T-helper 22 cell (primary cell): ENCODE results near the gene NTM.
"Not testable (repeated sequence)": the region's sequence is repeated elsewhere in the genome, so short reads cannot be mapped to it uniquely, and the experiment has no call there.

ENCODE experiments used
- DNase-seq: peaks from one replicate; pipeline ENCODE4 v3.0.0-alpha.2; 2020; ENCODE audit warnings: low read depth

NTM gene

DNA sequence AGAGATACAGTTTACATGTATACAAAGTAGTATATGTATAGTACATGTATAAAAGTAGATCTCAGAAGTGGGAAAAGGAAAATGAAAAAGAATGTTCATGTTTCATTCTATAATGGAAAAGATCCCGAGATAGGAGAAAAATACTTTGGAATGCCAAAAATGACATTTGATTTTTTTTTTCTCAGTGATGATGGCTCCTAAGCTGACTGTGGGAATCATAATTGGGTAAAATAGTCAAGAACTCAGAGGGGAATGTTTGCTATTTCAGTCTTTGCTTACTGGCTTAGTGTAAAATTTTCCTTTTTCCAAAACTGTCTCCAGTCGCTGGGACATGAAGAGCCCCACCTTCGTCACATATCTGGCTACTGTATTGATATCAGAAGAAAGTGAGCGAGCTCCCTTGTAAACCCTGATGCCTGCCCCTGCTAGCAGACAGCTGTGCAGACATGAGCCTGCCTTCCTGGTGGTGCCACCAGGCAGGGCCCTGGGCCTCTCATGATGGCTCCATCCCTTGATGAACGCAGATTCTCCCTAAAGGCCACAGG is 944.6 kb downstream of the NTM start:
- no peak for DNase-seq

DNA sequence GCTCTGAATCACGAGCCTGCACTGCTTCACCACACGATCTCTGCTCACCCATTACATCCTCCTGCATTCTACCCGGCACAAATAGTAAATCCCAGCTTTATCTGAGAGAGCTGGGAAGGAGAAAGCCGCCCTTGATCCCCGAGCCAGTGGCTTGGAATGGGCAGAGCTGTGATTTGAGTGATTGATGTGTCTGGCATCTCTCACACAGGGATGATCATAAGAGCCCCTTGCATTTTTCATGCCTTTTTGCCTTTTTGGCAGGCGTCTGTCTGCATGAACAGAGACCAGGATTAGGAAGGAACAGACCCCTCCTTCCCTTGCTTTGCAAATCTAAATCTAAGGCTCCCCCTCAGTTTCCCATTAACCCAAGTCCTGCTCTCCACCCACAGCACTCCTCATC is 945.3 kb downstream of the NTM start:
- no peak for DNase-seq

DNA sequence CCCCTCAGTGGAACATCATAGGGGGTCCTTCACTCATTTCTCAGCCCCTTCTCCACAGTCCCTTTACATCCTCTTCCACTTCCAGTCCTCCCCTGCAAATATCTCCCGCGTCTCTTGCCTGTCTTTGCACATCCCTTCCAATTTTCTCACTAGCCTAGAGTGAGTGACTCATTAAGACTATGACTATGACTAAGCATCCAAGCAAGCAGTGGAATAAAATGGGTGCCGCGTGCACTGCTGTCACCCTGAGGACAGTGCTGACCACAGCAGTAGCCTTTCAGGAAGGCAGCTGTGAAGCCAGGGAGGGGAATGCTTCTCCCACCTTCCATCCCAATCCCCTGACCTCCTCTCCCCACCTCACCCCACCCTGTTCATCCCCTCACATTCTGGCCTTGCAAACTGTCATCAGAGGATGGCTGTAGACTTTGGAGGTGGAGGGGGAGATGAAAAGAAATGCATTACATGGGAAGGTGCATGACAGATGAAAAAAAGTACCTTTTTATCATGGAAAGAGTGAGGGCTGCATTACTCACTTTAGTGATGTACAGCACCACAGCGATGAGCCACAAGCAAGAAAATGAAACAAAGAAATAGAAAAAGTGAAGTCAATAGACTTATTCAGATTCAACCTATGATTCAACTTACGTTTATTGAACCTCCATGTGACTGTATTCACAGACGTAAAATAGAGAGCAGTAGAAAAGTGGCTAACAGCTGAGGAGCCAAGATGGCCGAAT is 948.2 kb downstream of the NTM start:
- DNase-seq, result no peak

DNA sequence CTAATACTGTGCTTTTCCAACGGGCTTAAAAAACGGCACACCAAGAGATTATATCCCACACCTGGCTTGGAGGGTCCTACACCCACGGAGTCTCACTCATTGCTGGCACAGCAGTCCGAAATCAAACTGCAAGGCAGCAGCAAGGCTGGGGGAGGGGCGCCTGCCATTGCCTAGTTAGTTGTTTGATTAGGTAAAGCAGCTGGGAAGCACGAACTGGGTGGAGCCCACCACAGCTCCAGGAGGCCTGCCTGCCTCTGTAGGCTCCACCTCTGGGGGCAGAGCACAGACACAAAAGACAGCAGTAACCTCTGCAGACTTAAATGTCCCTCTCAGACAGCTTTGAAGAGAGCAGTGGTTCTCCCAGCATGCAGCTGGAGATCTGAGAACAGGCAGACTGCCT is 949.0 kb downstream of the NTM start:
- DNase-seq, result not testable (repeated sequence)

DNA sequence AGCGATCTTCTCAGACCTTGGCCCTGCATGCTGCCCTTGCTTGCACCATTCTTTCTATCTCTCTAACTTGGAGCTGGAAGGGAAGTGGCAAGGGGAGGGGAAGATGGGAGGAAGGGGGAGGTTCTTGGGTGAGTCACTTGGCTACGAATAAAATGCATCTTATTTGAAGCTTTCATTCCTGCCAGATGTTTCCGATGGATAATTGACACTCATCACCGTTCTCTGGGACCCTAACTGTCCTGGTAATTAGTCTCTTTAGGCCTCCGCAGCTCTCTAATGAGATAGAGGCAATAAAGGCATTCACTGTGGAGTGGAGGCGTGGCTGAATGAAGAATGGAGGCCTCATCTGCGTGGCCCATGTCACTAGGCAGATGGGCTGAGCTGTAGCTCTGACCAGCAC is 960.1 kb downstream of the NTM start:
- DNase-seq, result no peak

- DNase-seq, result no peak
Measured at GRCh38 chr11:132332521-132332920, 962.1 kb downstream of the NTM start.

- DNase-seq, result no peak
Measured at GRCh38 chr11:132334769-132335280, 964.4 kb downstream of the NTM start.

GRCh38 chr11:132335311-132335710 is 964.9 kb downstream of the NTM start:
- no peak for DNase-seq

DNA sequence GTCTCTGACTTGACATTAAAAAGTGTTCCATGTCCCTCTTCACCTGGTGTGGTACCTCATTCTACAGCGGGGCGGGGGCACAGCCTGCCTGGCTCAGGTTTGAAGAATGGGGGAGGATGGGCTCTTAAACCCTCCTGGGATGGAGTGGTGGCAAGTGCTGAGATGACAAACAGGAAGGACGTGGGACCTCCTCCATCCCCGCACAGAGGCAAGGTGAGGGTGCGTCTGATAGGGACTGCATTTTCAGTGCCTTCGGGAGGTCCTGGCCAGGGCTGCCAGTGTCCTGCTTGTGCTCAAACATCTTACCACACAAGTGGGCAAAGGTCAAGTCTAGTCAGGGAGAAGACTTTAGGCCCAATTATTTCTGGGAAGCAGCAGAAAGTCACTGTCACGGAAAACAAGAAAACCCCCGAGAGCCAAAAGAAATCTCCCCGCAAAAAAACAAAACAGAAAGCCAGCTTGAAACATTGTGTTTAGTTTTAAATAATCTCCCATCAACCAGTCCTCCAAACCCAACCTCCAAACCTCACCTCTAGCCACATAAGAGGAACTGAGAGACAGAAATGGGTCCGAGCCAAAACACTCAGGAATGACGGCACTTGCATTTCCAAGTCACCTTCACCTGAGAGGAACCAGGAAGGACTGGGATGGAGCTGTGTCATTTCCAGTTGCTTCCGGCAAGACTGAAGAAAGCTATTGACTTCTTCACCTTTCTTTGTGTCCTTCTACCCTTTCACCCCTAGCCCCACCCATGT is 966.5 kb downstream of the NTM start:
- DNase-seq, result no peak

GRCh38 chr11:132337819-132338416 is 967.5 kb downstream of the NTM start:
- no peak for DNase-seq

DNA sequence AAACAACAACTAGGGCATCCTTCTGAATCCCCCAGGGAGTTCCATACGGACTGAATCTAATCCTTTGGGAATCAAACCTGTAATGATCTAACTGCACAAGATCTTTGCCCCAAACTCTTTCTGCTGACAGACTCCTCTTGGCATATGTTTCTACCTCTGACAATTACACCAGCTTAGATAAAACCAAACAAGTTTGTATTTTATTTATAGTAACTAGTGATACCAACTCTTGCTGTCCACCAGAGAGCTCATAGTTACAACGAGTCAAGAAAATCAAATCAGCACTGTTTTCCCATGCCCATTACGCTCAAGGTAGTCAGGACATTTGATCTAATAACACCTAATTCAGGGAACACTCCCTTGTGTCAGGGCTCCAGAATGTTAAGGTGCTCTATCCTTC is 972.0 kb downstream of the NTM start:
- DNase-seq, result no peak

DNA sequence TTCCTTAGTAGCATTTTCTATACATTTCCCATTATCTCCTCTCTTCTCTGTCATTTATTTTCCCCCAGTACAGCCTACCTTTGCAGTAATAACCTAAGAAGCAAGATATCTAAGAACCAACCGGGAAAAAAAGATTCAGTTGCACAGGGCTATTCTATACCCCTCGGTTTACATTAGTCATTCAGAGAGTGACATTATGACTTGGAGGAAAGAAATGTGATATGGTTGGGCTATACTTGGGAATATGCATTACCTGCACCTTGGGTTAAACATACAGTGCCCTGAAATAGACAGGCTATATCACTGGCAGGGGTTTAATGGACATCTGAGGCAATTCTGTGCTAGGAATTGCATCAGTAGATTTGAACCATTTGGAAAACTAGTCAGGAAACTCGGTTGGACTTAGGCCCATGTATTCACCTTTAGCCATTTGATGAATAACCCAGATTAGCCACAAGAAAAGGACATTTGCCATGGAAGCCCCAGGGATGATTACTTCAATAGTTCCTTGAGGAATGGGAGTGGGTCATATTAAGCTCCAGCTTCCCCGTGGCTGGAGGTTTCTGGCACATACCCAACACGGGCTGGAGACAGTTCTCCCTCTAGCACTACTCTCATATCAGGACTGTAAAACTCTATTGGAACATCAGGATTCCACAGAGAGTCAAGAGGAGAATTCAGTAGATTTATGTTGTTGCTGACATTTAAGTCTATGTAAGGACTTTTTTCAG is 973.2 kb downstream of the NTM start:
- DNase-seq, result no peak

DNA sequence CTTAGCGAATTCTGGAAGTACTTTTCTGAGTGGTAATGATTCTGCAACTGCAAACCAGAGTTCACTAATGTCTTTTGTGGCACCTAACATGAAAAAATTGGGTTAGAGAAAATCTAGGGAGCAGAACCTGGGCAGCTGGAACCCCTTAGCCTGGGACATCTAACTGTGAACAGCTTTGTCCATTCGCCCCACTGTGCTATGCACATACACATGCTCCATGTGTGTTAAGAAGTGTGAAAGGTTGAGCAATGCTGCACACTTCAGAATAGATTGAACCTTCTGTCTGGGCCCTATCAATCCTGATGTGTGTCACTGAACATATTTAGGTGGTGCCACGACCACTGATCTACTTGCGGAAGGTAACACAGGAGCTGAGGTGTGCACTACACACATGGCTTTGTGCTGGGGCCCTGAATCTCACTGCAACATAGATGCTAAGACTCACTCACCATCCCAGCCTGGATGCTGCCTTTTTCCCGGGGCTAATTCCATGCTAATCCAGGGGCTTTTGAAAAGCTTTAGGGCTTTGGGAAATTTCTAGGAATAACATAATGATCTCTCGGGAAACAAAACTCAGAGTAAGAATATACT is 976.2 kb downstream of the NTM start:
- no peak for DNase-seq

- DNase-seq, result no peak
Measured at GRCh38 chr11:132347156-132348090, 977.0 kb downstream of the NTM start.

GRCh38 chr11:132349811-132350733 is 979.7 kb downstream of the NTM start:
- DNase-seq, result no peak

- DNase-seq, result no peak
Measured at GRCh38 chr11:132351050-132351449, 980.6 kb downstream of the NTM start.

GRCh38 chr11:132352497-132352896 is 982.1 kb downstream of the NTM start:
- DNase-seq, result no peak

- no peak for DNase-seq
Measured at GRCh38 chr11:132353255-132353654, 982.8 kb downstream of the NTM start.

GRCh38 chr11:132357811-132358572 is 987.6 kb downstream of the NTM start:
- DNase-seq, result no peak
